HepG2 (cell line): ENCODE results near the gene ALDH3B1. TPM values are rescaled to one million over a fixed set of nuclear protein-coding genes. Genes with fewer than 3 reads are reported as not detected.

Experiments
- GATA4 ChIP-seq: sonication (generic); IDR thresholded peaks from 2 replicates; pipeline ENCODE4 v1.6.1; 2016; ENCODE audit warnings: antibody characterized with exemption, low read depth, borderline replicate concordance
- HBP1 ChIP-seq: IDR thresholded peaks from 2 replicates; pipeline ENCODE4 v1.6.1; 2016; ENCODE audit warnings: low read depth, control low read depth
- MLX ChIP-seq: IDR thresholded peaks from 2 replicates; pipeline ENCODE4 v1.6.1; 2016
- PITX1 ChIP-seq: sonication (generic); formaldehyde crosslinking; IDR thresholded peaks from 2 replicates; pipeline ENCODE4 v1.5.1; 2020; ENCODE audit warnings: mild to moderate bottlenecking, missing genetic modification reagents
- TFE3 ChIP-seq: IDR thresholded peaks from 2 replicates; pipeline ENCODE4 v1.6.1; 2016
- XBP1 ChIP-seq: sonication (generic); formaldehyde crosslinking; IDR thresholded peaks from 2 replicates; pipeline ENCODE4 v1.5.0; 2020; ENCODE audit warnings: missing genetic modification reagents
- ZNF3 ChIP-seq: IDR thresholded peaks from 2 replicates; pipeline ENCODE4 v1.7.0; 2017; ENCODE audit warnings: inconsistent platforms
- ZNF30 ChIP-seq: sonication (generic); formaldehyde crosslinking; IDR thresholded peaks from 2 replicates; pipeline ENCODE4 v1.5.0; 2020; ENCODE audit warnings: mild to moderate bottlenecking, missing genetic modification reagents
- ZNF567 ChIP-seq: sonication (generic); formaldehyde crosslinking; IDR thresholded peaks from 2 replicates; pipeline ENCODE4 v1.8.1; 2023; ENCODE audit warnings: mild to moderate bottlenecking, missing genetic modification reagents, borderline replicate concordance
- ZNF609 ChIP-seq: sonication (generic); formaldehyde crosslinking; IDR thresholded peaks from 2 replicates; pipeline ENCODE4 v1.4.0; 2020; ENCODE audit warnings: mild to moderate bottlenecking, missing genetic modification reagents, borderline replicate concordance
- ZNF773 ChIP-seq: sonication (generic); formaldehyde crosslinking; IDR thresholded peaks from 2 replicates; pipeline ENCODE4 v1.4.0; 2020; ENCODE audit warnings: missing genetic modification reagents, borderline replicate concordance
- ZSCAN29 ChIP-seq: sonication (generic); formaldehyde crosslinking; conservative IDR thresholded peaks from 2 replicates; pipeline ENCODE4 v1.4.0; 2020; ENCODE audit warnings: mild to moderate bottlenecking, missing genetic modification reagents
- polyA plus RNA-seq, 8 experiments: library from polyadenylated mRNA; depleted of rRNA in 3 of 8; stranded (reverse) in 7 of 8; unstranded in 1 of 8; fragments of >200 nt; fragmentation: Illumina TruSeq in 4 of 8; extraction: Trizol in 4 of 8; gene quantifications; 2 replicates each; pipeline versions ENCODE4 v1.2.1 to v1.2.3, GENCODE V29; 2011 to 2016; ENCODE audit warnings: low read depth in 4 of 8, missing spikeins in 1 of 8, mixed read lengths in 1 of 8; ENCODE audit not compliant: insufficient read depth in 1 of 8
- total RNA-seq, 5 experiments: library from RNA; depleted of rRNA; stranded (reverse); fragments of >200 nt; fragmentation: Illumina TruSeq; extraction: Trizol; gene quantifications; 2 replicates each; pipeline ENCODE4 v1.2.3, GENCODE V29; 2016; ENCODE audit warnings: low read depth in 1 of 5
- TF ChIP-seq, protein P1 (sequence below): sonication (generic); formaldehyde crosslinking; IDR thresholded peaks from 2 replicates; pipeline ENCODE4 v1.4.0; 2020; ENCODE audit warnings: missing genetic modification reagents
- TF ChIP-seq, protein P2 (sequence below): sonication (generic); formaldehyde crosslinking; IDR thresholded peaks from 2 replicates; pipeline ENCODE4 v1.4.0; 2020; ENCODE audit warnings: mild to moderate bottlenecking, missing genetic modification reagents

The ALDH3B1 gene
- total and polyA plus RNA-seq, 2 of the 13 experiments (the other 11 are each of a cell fraction or from before 2014, with no cell fraction given), result 4.0 to 6.7 TPM

GRCh38 chr11:68016904-68017817, 7.0 kb downstream of the ALDH3B1 start (continued):
- no peak for TF ChIP-seq HBP1 (CRISPR knock-in tag)
- TF ChIP-seq, protein P1, sequence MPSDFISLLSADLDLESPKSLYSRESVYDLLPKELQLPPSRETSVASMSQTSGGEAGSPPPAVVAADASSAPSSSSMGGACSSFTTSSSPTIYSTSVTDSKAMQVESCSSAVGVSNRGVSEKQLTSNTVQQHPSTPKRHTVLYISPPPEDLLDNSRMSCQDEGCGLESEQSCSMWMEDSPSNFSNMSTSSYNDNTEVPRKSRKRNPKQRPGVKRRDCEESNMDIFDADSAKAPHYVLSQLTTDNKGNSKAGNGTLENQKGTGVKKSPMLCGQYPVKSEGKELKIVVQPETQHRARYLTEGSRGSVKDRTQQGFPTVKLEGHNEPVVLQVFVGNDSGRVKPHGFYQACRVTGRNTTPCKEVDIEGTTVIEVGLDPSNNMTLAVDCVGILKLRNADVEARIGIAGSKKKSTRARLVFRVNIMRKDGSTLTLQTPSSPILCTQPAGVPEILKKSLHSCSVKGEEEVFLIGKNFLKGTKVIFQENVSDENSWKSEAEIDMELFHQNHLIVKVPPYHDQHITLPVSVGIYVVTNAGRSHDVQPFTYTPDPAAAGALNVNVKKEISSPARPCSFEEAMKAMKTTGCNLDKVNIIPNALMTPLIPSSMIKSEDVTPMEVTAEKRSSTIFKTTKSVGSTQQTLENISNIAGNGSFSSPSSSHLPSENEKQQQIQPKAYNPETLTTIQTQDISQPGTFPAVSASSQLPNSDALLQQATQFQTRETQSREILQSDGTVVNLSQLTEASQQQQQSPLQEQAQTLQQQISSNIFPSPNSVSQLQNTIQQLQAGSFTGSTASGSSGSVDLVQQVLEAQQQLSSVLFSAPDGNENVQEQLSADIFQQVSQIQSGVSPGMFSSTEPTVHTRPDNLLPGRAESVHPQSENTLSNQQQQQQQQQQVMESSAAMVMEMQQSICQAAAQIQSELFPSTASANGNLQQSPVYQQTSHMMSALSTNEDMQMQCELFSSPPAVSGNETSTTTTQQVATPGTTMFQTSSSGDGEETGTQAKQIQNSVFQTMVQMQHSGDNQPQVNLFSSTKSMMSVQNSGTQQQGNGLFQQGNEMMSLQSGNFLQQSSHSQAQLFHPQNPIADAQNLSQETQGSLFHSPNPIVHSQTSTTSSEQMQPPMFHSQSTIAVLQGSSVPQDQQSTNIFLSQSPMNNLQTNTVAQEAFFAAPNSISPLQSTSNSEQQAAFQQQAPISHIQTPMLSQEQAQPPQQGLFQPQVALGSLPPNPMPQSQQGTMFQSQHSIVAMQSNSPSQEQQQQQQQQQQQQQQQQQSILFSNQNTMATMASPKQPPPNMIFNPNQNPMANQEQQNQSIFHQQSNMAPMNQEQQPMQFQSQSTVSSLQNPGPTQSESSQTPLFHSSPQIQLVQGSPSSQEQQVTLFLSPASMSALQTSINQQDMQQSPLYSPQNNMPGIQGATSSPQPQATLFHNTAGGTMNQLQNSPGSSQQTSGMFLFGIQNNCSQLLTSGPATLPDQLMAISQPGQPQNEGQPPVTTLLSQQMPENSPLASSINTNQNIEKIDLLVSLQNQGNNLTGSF (CRISPR knock-in tag), result no peak
- TF ChIP-seq ZNF3 (CRISPR knock-in tag), result 0 out of 2 replicates have a peak, but pooled peaks have one; percentile 19
- TF ChIP-seq TFE3, result peak; percentile 92
- TF ChIP-seq ZNF30 (CRISPR knock-in tag), result no peak
- TF ChIP-seq ZNF773 (CRISPR knock-in tag), result no peak
- no peak for TF ChIP-seq ZNF567 (CRISPR knock-in tag)
- TF ChIP-seq GATA4, result no peak
- TF ChIP-seq ZNF609, result peak; percentile 45; the same call in 1 of the 2 replicates
- no peak for TF ChIP-seq XBP1 (CRISPR knock-in tag)
- TF ChIP-seq ZSCAN29 (CRISPR knock-in tag), result no peak
- peak; percentile 76; the same call in 1 of the 2 replicates for TF ChIP-seq MLX (CRISPR knock-in tag)
- TF ChIP-seq, protein P2, sequence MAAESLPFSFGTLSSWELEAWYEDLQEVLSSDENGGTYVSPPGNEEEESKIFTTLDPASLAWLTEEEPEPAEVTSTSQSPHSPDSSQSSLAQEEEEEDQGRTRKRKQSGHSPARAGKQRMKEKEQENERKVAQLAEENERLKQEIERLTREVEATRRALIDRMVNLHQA, result no peak
- peak; percentile 43 for TF ChIP-seq PITX1
